NCI-H524 (cell line): Measurements from ENCODE around the gene SHC1.

ENCODE experiments used
- DNase-seq, 2 experiments: peaks; one replicate each; lab custom pipeline; 2025; lab: John Stamatoyannopoulos, UW

Gene SHC1

GRCh38 chr1:154937988-154938386, 32.6 kb downstream of the SHC1 start:
- no peak for DNase-seq

DNA sequence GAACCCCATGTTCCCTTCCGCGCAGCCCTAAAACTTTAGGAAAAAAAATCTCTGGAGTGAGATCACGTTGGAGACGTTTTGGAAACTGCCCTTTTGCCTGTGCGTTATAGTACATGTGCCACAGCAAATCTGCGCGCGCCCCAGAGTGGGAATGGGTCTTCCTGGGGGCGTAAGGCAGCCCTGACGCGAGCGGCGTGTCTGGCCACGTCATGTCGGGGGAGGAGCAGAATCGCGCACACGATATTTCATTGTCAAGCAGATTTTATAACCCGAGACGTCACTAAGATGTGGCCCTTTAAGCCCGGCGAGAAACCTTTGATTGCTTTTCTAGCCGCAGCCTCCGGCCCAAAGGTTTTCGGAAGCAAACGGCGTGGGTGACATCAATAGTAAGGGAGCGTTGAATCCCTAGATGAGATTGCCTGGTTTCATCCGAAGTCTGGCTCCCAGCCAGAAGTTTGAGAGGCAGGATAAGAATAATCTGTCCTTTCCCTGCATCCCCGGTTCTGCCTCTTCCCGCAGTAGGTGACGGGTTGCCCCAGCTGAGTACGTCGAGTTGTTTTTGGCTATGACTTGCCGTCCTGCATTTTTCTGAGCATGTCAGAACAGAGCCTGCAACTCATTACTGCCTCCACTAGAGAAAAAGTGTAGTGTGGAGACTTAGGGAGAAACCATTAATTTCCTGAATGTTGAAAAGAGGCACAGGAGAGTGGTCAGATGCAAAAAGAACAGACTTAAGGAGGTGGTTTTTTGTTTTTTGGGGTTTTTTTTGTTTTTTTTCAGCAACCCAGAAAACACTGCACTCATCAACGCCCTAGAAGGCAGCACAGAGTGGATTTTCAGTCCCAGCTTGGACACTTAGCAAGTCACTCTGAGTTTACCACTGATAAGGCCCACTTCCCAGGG, 33.2 kb downstream of the SHC1 start:
- peak; percentile 90 to 91 for DNase-seq

GRCh38 chr1:154936555-154937084, 33.9 kb downstream of the SHC1 start, which contains the start of gene PMVK:
Gene PMVK, minus strand, starts transcription at chr1:154936719. Its CDS starts 34 bp downstream, at chr1:154936685.
- peak; percentile 91 for DNase-seq

DNA sequence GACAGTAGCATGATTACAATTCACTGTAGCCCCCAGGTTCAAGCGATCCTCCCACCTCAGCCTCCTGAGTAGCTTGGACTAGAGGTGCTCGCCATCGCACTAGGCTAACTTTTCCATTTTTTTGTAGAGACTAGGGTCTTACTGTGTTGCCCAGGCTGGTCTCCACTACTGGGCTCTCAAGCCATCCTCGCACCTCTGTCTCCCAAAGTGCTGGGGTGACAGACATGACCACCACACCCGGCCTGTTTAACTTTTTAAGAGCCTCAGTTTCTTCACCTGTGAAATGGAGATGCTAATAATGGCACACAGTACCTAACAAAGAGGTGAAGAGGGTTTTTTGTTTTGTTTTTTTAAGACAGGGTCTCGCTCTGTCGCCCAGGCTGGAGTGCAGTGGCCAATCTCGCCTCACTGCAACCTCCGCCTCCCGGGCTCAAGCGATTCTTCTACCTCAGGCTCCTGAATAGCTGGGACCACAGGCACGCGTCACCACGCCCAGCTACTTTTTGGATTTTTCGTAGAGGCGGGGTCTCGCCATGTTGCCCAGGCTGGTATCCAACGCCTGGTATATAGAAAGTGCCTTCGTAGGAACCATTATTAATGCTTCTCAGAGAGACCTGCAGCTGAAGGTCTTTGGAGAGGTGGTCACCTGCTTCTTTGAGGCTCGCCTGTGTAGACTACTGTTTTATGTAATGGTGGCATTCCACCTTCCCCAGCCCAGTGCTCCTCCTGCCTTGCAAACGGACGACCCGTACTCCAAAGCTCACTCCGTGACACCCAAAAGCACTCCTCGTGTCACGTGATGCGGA, 34.6 kb downstream of the SHC1 start:
- DNase-seq, result no peak

- DNase-seq, result no peak
Observed at GRCh38 chr1:154934358-154934948, 36.1 kb downstream of the SHC1 start.

DNA sequence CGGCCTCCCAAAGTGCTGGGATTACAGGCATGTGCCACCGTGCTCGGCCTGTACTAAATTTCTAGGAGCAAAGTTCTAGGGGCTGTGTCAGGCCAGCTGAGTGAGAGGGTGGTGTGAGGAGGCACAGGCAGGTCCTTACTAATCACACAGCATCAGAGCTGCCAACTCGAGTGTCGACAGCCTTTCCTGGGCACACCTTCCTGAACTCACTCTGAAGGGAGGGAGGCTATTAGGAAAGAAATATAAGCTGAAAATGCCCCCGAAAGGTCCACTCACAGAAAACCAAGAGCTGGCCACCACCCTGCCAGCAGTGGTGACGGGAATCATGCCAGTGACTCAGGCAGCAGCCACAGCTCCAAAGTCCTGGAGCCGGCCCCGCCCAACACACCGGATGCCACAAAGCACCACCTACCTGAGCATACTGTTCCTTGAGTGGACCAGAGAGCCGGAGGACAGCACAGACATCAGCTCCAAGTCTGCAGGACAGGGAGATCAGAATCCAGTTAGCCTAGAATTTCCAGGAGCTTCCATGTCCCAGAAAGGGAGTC, 38.5 kb downstream of the SHC1 start:
- DNase-seq, result no peak

DNA sequence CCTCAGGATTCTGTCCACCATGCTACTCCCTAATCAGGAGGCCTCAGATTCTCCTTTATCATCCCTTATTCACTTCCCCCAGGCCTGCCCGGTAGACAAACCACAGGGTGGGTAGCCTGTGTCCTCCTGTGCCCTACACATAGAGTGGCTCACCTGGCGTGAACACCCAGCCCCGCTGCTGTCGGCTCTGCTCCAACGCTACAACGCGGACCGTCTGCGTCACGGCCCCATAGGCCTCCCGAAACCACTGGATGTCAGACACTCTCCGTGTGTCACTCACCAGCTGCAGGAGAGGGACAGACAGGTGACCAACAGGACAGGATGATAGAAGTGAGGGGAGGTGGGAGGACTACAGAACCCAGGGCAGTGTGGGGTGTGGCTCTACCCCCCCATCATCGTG, 44.3 kb downstream of the SHC1 start:
- no peak for DNase-seq

GRCh38 chr1:154925335-154926170, 45.0 kb downstream of the SHC1 start:
- DNase-seq, result no peak

DNA sequence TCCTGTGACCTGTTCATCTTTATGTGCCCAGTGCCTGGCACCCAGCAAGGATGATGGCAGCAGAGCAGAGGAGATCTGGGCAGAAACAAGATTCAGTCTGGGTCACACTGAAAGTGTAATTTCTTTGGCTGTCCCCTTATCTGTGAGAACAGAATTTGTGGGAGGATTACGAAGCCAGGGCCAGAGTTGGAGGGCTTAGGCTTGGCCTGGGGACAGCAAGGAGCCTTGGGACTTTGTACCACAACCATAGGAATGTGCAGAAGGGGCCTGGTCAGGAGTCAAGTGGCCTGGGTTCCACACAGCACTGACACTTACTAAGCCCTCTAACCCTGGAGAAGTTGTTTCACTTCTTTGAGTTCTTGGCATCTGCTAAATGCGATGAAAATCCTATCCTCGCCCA, 46.9 kb downstream of the SHC1 start:
- no peak for DNase-seq

GRCh38 chr1:154913273-154913672, 57.3 kb downstream of the SHC1 start:
- no peak for DNase-seq

- no peak for DNase-seq
Observed at GRCh38 chr1:154912755-154913154, 57.8 kb downstream of the SHC1 start.
